Femur (tissue), 1 donor: Measurements from ENCODE around the gene RNF169.
A peak's percentile ranks its signal among the peaks of the same experiment; 100 is the strongest.

ENCODE experiments used
- DNase-seq: peaks from one replicate; pipeline ENCODE4 v3.0.0-alpha.2; 2017

Gene RNF169

GRCh38 chr11:74748211-74749126 is at the start of gene RNF169:
TSS of gene RNF169 (plus strand) at chr11:74748849. CDS start at chr11:74748881, 32 bp downstream.
- DNase-seq: peak; percentile 97

GRCh38 chr11:74699615-74700396 is 48.8 kb upstream of the RNF169 start:
- no peak for DNase-seq

- DNase-seq: no peak
Measured at GRCh38 chr11:74701351-74701750, 47.3 kb upstream of the RNF169 start.

GRCh38 chr11:74702383-74703007 is 46.2 kb upstream of the RNF169 start:
- DNase-seq: peak; percentile 75

GRCh38 chr11:74703211-74703610 is 45.4 kb upstream of the RNF169 start:
- no peak for DNase-seq

- no peak for DNase-seq
Measured at GRCh38 chr11:74707182-74707581, 41.5 kb upstream of the RNF169 start.

GRCh38 chr11:74707602-74708510 is 40.8 kb upstream of the RNF169 start:
- no peak for DNase-seq

- DNase-seq: no peak
Measured at GRCh38 chr11:74709175-74709574, 39.5 kb upstream of the RNF169 start.

- DNase-seq: peak; percentile 69
Measured at GRCh38 chr11:74710281-74710938, 38.2 kb upstream of the RNF169 start.

GRCh38 chr11:74713686-74714085 is 35.0 kb upstream of the RNF169 start:
- no peak for DNase-seq

GRCh38 chr11:74714904-74715303 is 33.7 kb upstream of the RNF169 start:
- no peak for DNase-seq

GRCh38 chr11:74717221-74717969 is 31.3 kb upstream of the RNF169 start:
- DNase-seq: no peak

GRCh38 chr11:74719011-74719410 is 29.6 kb upstream of the RNF169 start:
- no peak for DNase-seq

GRCh38 chr11:74720596-74721478 is 27.8 kb upstream of the RNF169 start:
- DNase-seq: peak; percentile 50

- DNase-seq: no peak
Measured at GRCh38 chr11:74721479-74721835, 27.2 kb upstream of the RNF169 start.

GRCh38 chr11:74723511-74723910 is 25.1 kb upstream of the RNF169 start:
- DNase-seq: no peak

GRCh38 chr11:74725701-74726100 is 22.9 kb upstream of the RNF169 start:
- no peak for DNase-seq

GRCh38 chr11:74726547-74727182 is 22.0 kb upstream of the RNF169 start:
- DNase-seq: peak; percentile 88

- DNase-seq: no peak
Measured at GRCh38 chr11:74729397-74729796, 19.3 kb upstream of the RNF169 start.
